GM12878 (cell line): Measurements from ENCODE around the gene ERVK3-1. TPM values are rescaled to one million over a fixed set of nuclear protein-coding genes. Genes with fewer than 3 reads are reported as not detected.

Experiments
- ATAC-seq: fragments of 200-7000 bp; cut with Tn5 transposase; 3 replicates; pipeline ENCODE4 v1.9.1; 2020; ENCODE audit warnings: mild to moderate bottlenecking, moderate library complexity
- BruUV-seq: library from RNA; stranded (reverse); fragments of 400-500 nt; replicated peaks from 2 replicates; lab custom pipeline; 2021; lab: Mats Ljungman, UMichigan
- CTCF ChIA-PET: fragments of 300-600 bp; sonication (Branson Sonifier 250); formaldehyde crosslinking; extraction: SDS; loops from one replicate; lab custom pipeline; 2021; ENCODE audit warnings: inconsistent platforms; lab: Yijun Ruan, JAX
- POLR2A ChIA-PET: fragments of 350-600 bp; formaldehyde crosslinking; extraction: SDS; loops from one replicate; lab custom pipeline; 2021; ENCODE audit warnings: inconsistent platforms; lab: Charles Lee
- RAD21 ChIA-PET: fragments of 300-600 bp; sonication (Branson Sonifier 250); formaldehyde crosslinking; loops from one replicate; lab custom pipeline; 2023; ENCODE audit warnings: antibody characterized with exemption; ENCODE audit not compliant: unreplicated experiment; lab: Charles Lee
- SMC1A ChIA-PET: fragments of 300-600 bp; sonication (Branson Sonifier 250); formaldehyde crosslinking; loops from one replicate; lab custom pipeline; 2023; ENCODE audit not compliant: unreplicated experiment, uncharacterized antibody; lab: Charles Lee
- DNase-seq: peaks from one replicate; pipeline ENCODE4 v3.0.0-alpha.2; 2011; ENCODE audit warnings: low read depth, low spot score
- FAIRE-seq: peaks from 3 replicates; lab custom pipeline; 2011; peaks lifted over from hg19 to GRCh38; lab: Jason Lieb, UNC
- H2AFZ ChIP-seq: 2 replicates; pipeline ENCODE4 v1.6.0; 2011; ENCODE audit warnings: low read depth, low read length, control low read depth; ENCODE audit not compliant: control insufficient read depth
- H3K27ac ChIP-seq: 2 replicates; pipeline ENCODE4 v1.5.1; 2011; ENCODE audit warnings: control low read depth; ENCODE audit not compliant: control insufficient read depth, insufficient read depth
- H3K27me3 ChIP-seq, 2 experiments: replicated peaks in 1 of 2; 2 replicates each; pipeline versions ENCODE4 v1.6.0 to v1.6.1; 2011; ENCODE audit warnings: low read length in 1 of 2; ENCODE audit not compliant: control insufficient read depth in 2 of 2, insufficient read depth in 2 of 2
- H3K36me3 ChIP-seq, 2 experiments: 2 replicates each; pipeline ENCODE4 v1.5.1; 2011; ENCODE audit warnings: low read length in 1 of 2; ENCODE audit not compliant: control insufficient read depth in 2 of 2, insufficient read depth in 2 of 2
- H3K4me1 ChIP-seq: 2 replicates; pipeline ENCODE4 v1.6.1; 2011; ENCODE audit warnings: mild to moderate bottlenecking, low read length, moderate library complexity, mixed read lengths; ENCODE audit not compliant: control insufficient read depth, insufficient read depth
- H3K4me2 ChIP-seq: 2 replicates; pipeline ENCODE4 v1.6.0; 2011; ENCODE audit warnings: control low read depth; ENCODE audit not compliant: control insufficient read depth, insufficient read depth
- H3K4me3 ChIP-seq: fragments of 200-600 bp; sonication (generic); 2 replicates; pipeline ENCODE4 v1.5.1; 2016
- H3K79me2 ChIP-seq: 2 replicates; pipeline ENCODE4 v1.6.0; 2011; ENCODE audit warnings: low read length; ENCODE audit not compliant: control insufficient read depth, insufficient read depth
- H3K9ac ChIP-seq: 2 replicates; pipeline ENCODE4 v1.8.0; 2011; ENCODE audit warnings: low read length, control low read depth, mixed read lengths; ENCODE audit not compliant: control insufficient read depth, insufficient read depth
- H3K9me3 ChIP-seq: replicated peaks from 3 replicates; pipeline ENCODE4 v1.5.1; 2011; ENCODE audit warnings: mild to moderate bottlenecking, low read length; ENCODE audit not compliant: control insufficient read depth, insufficient read depth
- H4K20me1 ChIP-seq: 2 replicates; pipeline ENCODE4 v1.6.0; 2011; ENCODE audit not compliant: control insufficient read depth, insufficient read depth
- BMI1 ChIP-seq: fragments of 450-650 bp; IDR thresholded peaks from 2 replicates; pipeline ENCODE4 v1.6.1; 2016; ENCODE audit warnings: mild to moderate bottlenecking, moderate library complexity, borderline replicate concordance
- CHD4 ChIP-seq: fragments of 200-600 bp; sonication (generic); IDR thresholded peaks from 2 replicates; pipeline ENCODE4 v1.6.1; 2016; ENCODE audit warnings: mild to moderate bottlenecking
- DPF2 ChIP-seq: fragments of 450-650 bp; IDR thresholded peaks from 2 replicates; pipeline ENCODE4 v1.6.1; 2017; ENCODE audit warnings: mild to moderate bottlenecking
- ETV6 ChIP-seq, 2 experiments: fragments of 450-650 bp in 1 of 2; IDR thresholded peaks in 1 of 2; conservative IDR thresholded peaks in 1 of 2; 2 replicates each; pipeline ENCODE4 v1.6.1; 2014; ENCODE audit warnings: antibody characterized with exemption in 1 of 2, borderline replicate concordance in 1 of 2, low read depth in 1 of 2, mild to moderate bottlenecking in 1 of 2, moderate library complexity in 1 of 2
- POLR2AphosphoS2 ChIP-seq: IDR thresholded peaks from 2 replicates; pipeline ENCODE4 v1.6.1; 2011; ENCODE audit warnings: low read depth, mild to moderate bottlenecking, low read length, improper control_type of control experiment, moderate library complexity
- STAT1 ChIP-seq: fragments of 450-650 bp; conservative IDR thresholded peaks from 2 replicates; pipeline ENCODE4 v1.6.1; 2014; ENCODE audit warnings: antibody characterized with exemption, mild to moderate bottlenecking
- whole genome bisulfite sequencing: methylation state at CpG from one replicate; pipeline ENCODE4 v1.1.6; 2016; ENCODE audit warnings: low lambda C conversion rate; ENCODE audit not compliant: insufficient replicate concordance, insufficient coverage; ENCODE audit errors: missing lambda C conversion rate; 5-methylcytosine and 5-hydroxymethylcytosine counted together
- in situ Hi-C: fragments of 300-500 bp; cut with MboI; formaldehyde crosslinking; loops from 9 replicates; pipeline ENCODE4 v1.14.3; 2018; ENCODE audit warnings: mixed read lengths
- intact Hi-C: fragments of 100-400 bp; cut with micrococcal nuclease; formaldehyde crosslinking; loops from one replicate; pipeline ENCODE4 v1.14.2; 2022; ENCODE audit not compliant: unreplicated experiment
- polyA plus RNA-seq, 11 experiments: library from polyadenylated mRNA; depleted of rRNA in 4 of 11; unstranded in 6 of 11; stranded (reverse) in 5 of 11; fragments of >200 nt; fragmentation: Nextera tagmentation in 4 of 11; fragmentation: Illumina TruSeq in 1 of 11; extraction: Ambion mirVana in 4 of 11; extraction: Trizol in 1 of 11; gene quantifications; 1 replicate in 1 of 11; 2 replicates in 10 of 11; pipeline versions ENCODE4 v1.2.1 to v1.2.3, GENCODE V29; 2011 to 2016; ENCODE audit warnings: inconsistent platforms in 2 of 11, missing spikeins in 2 of 11, low read depth in 1 of 11
- total RNA-seq, 4 experiments: library from RNA; depleted of rRNA in 3 of 4; stranded (reverse); fragments of >200 nt in 3 of 4; fragmentation: Illumina TruSeq in 1 of 4; extraction: Trizol in 1 of 4; gene quantifications; 2 replicates each; pipeline versions ENCODE4 v1.2.1 to v1.2.3, GENCODE V29; 2013 to 2021
- TF ChIP-seq, protein P1 (sequence below): fragments of 450-650 bp; IDR thresholded peaks from 2 replicates; pipeline ENCODE4 v1.6.1; 2016; ENCODE audit warnings: mild to moderate bottlenecking, moderate library complexity, borderline replicate concordance

ERVK3-1 gene
- total and polyA plus RNA-seq, 10 of the 15 experiments (the other 5 are each of a cell fraction or from before 2014, with no cell fraction given): 59.3 to 172 (median 95.8) TPM

DNA sequence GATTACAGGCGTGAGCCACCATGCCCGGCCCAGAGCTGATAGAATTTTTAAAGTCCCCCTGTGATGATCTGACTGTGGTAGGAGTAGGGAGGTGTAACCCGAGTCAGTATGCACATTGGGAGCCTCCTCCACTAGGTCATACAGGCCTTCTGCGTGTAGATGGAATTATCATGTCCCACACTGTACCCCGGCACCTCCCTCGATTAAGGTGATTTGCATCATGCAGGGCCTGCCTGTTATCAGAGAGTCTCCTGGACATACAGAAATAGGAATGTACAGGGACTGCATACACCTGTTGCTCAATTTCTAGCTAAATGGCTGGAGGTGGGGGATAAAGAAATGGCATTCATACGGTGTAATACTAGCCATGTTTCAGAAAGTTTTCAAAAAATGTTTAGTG is 922 bp upstream of the ERVK3-1 start:
- CTCF ChIA-PET: no interaction called here
- Histone ChIP-seq H3K4me2 (peak overlapping the region; percentile 73), H3K9me3 (peaks cover 2% of the 10 kb centered on the region; the same call in 1 of the 3 replicates), H2AFZ (no peak overlapping the region), H3K9ac (no peak overlapping the region), H4K20me1 (no peaks in the 10 kb centered on the region), H3K79me2 (peaks cover 24% of the 10 kb centered on the region), H3K36me3 (peaks cover 0 to 16% of the 10 kb centered on the region in 2 experiments; a peak in 2 of 4 replicates), H3K4me1 (0 out of 2 replicates have a peak, but pooled peaks cover 3% of the 10 kb centered on the region), H3K4me3 (peak overlapping the region; percentile 63; the same call in 1 of the 2 replicates), H3K27me3 (no peaks in the 10 kb centered on the region), H3K27ac (no peak overlapping the region)
- in situ Hi-C loops (no loop called here), intact Hi-C loops (loop anchor here (2.0 to 10.0 kb wide), 2 partner anchors 23 to 79 kb away; partner anchors contain the start of genes ZNF544 and ZSCAN22)
- 91% methylated on average over 7 of the region's 7 CpGs for WGBS
- no peak for DNase-seq
- TF ChIP-seq DPF2 (no peak), ETV6 (conservative IDR thresholded peaks at IDR 0.05 in 1 of 2, IDR thresholded peaks at IDR 0.05 in 1 of 2; ENCODE audit: borderline replicate concordance in 1 of 2, low read depth in 1 of 2) (no peak), CHD4 (no peak), POLR2AphosphoS2 (no peak), BMI1 (no peak), STAT1 (no peak)
- TF ChIP-seq, protein P1, sequence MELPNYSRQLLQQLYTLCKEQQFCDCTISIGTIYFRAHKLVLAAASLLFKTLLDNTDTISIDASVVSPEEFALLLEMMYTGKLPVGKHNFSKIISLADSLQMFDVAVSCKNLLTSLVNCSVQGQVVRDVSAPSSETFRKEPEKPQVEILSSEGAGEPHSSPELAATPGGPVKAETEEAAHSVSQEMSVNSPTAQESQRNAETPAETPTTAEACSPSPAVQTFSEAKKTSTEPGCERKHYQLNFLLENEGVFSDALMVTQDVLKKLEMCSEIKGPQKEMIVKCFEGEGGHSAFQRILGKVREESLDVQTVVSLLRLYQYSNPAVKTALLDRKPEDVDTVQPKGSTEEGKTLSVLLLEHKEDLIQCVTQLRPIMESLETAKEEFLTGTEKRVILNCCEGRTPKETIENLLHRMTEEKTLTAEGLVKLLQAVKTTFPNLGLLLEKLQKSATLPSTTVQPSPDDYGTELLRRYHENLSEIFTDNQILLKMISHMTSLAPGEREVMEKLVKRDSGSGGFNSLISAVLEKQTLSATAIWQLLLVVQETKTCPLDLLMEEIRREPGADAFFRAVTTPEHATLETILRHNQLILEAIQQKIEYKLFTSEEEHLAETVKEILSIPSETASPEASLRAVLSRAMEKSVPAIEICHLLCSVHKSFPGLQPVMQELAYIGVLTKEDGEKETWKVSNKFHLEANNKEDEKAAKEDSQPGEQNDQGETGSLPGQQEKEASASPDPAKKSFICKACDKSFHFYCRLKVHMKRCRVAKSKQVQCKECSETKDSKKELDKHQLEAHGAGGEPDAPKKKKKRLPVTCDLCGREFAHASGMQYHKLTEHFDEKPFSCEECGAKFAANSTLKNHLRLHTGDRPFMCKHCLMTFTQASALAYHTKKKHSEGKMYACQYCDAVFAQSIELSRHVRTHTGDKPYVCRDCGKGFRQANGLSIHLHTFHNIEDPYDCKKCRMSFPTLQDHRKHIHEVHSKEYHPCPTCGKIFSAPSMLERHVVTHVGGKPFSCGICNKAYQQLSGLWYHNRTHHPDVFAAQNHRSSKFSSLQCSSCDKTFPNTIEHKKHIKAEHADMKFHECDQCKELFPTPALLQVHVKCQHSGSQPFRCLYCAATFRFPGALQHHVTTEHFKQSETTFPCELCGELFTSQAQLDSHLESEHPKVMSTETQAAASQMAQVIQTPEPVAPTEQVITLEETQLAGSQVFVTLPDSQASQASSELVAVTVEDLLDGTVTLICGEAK: no peak
- no TSS peak for BruUV-seq
- POLR2A ChIA-PET: interaction anchor here (0.8 to 1.2 kb wide), 2 partner anchors 43 to 76 kb away, joined by 3 read pairs; partner anchors contain the start of gene ZNF544
- no peak for ATAC-seq
- RAD21 ChIA-PET: no interaction called here
- no peak for FAIRE-seq
- SMC1A ChIA-PET: interaction anchor here (0.6 kb wide), 1 partner anchor 12 kb away, joined by 3 read pairs; no protein-coding TSS in a partner anchor
